ENCODE data around the gene SLC41A3.

Gene SLC41A3

DNA sequence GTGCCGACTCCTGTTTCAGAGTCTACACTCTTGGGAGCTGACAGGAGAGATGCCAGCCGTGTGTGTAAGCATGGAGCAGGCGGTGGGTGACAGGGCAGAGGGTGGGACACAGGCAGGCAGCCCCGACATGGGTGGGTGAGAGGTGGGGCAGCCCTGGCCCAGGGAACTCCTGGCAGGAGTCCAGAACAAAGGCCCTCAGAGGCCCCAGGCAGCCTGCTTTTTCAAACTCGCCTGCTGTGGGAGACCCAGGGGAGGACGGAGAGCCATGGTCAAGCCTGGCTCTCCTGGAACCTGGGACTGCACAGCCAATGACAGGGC is 29.3 kb upstream of the SLC41A3 start:
- no peaks in the 10 kb centered on the region for H3K9me3 Mint-ChIP-seq
- no peak for ATAC-seq
- no peak overlapping the region for H3K27ac Mint-ChIP-seq

DNA sequence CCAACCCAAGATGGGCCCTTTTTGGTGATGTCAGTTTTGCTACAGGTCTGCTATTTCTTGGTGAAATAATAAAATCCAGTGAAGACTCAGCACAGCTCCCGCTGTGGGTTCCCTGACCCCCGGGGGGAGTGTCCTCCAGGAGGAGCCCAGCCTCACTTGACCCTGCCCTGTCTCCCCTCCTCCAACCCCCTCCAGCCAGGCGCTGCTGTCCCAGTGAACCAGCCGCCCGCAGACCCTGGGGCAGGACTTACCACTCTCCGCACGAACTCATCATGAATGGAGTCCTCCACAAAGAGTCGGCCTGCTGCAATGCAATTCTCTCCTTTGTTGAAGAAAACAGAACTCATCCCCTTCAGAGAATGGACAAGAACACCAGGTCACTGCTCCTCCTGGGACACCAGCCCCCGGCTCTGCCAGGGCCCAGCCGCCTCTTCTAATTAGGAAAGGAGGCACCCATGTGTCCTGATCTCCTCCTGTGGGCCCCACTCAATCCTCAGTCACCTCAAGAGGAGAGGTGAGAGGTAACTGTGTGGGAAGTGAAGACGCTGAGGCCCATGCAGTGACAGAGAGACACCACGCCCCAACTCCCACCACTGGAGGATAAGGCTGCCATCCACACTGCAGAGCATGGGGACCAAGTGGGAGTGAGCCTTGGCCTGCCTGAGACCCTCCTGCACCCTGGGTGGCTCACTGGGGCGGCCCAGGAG is 28.8 kb upstream of the SLC41A3 start:
- H3K9me3 Mint-ChIP-seq, result no peaks in the 10 kb centered on the region
- H3K27ac Mint-ChIP-seq, result no peak overlapping the region
- H3K27me3 Mint-ChIP-seq, result no peaks in the 10 kb centered on the region
- H3K36me3 Mint-ChIP-seq (ENCODE audit: low read depth), result no peaks in the 10 kb centered on the region
- DNase-seq (no peak), ATAC-seq (no peak)
- no peak overlapping the region for H3K4me3 Mint-ChIP-seq
- no peaks in the 10 kb centered on the region for H3K4me1 Mint-ChIP-seq

More for the DNA sequence above, 29.3 kb upstream of the SLC41A3 start:
- no peaks in the 10 kb centered on the region for H3K27me3 Mint-ChIP-seq
- H3K36me3 Mint-ChIP-seq (ENCODE audit: low read depth), result no peaks in the 10 kb centered on the region
- H3K4me3 Mint-ChIP-seq, result no peak overlapping the region
- DNase-seq, result no peak
- H3K4me1 Mint-ChIP-seq, result no peaks in the 10 kb centered on the region

DNA sequence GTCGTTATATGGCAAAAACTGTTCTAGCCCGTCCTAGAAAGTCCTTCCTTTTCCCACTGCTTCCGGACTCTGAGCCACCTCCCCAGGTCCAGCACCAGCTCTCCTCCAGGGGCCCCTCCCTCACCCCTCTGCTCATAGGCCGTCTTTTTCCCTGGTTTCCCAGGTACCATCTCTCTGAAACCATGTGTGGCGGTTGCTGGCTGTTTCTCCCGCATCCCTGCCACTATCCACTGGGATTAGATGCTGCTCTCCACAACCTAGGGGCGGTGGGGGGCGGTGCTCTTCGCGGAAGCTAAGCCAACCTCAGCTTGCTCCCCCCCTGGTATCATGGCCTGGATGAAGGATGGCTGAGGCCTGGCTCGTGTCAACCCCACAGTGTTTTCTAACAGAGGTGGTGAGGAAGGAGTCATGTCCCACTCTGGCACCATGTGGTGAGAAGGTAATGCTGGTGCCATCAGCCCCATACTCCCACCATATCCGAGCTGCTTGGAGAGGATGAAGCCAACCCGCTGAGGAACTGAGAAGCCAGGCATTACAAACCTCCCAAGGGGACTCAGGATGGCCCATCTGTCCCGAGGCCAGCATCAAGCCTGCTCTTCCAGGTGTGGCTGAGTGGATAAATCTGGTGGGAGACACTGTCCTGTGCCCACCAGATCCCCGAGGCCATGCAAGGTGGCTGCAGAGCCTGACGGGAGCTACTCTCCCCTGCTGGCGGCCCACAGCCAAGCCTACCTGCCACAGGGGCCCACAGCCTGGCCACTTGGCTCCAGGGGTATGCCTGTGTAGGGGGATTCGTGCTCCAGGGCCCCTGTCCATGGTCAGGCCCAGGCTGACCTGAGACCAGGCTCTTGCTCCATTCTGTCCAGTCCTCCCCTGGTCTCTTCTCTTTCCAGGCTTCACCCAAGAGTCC is 27.9 kb upstream of the SLC41A3 start:
- Mint-ChIP-seq H3K9me3 (no peaks in the 10 kb centered on the region), H3K27me3 (no peaks in the 10 kb centered on the region), H3K4me1 (no peaks in the 10 kb centered on the region), H3K36me3 (ENCODE audit: low read depth) (no peaks in the 10 kb centered on the region), H3K4me3 (no peak overlapping the region), H3K27ac (no peak overlapping the region)
- DNase-seq, result no peak
- ATAC-seq, result no peak

DNA sequence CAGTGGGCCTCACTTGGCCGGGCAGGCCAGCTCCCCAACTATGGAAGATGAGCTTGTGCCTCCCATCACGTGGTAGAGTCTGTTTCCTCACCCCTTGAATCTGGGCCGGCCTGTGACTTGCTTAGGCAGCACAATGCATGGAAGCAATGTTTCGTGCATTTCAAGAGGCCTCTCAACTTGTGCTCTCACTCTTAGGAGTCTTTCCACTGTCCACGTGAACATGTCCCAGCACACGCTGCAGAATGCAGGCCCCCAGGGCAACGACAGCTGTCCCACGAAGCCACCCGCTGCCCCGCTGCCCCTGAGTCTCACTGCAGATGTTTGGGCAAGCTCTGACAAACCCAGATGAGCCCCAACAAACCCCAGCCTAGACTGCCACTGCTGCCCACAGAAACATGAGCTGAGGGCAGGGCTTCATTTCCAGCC is 27.2 kb upstream of the SLC41A3 start:
- ATAC-seq (no peak), DNase-seq (no peak)
- Mint-ChIP-seq H3K4me3 (no peak overlapping the region), H3K9me3 (no peaks in the 10 kb centered on the region), H3K27ac (no peak overlapping the region), H3K36me3 (ENCODE audit: low read depth) (no peaks in the 10 kb centered on the region), H3K27me3 (no peaks in the 10 kb centered on the region), H3K4me1 (no peaks in the 10 kb centered on the region)

DNA sequence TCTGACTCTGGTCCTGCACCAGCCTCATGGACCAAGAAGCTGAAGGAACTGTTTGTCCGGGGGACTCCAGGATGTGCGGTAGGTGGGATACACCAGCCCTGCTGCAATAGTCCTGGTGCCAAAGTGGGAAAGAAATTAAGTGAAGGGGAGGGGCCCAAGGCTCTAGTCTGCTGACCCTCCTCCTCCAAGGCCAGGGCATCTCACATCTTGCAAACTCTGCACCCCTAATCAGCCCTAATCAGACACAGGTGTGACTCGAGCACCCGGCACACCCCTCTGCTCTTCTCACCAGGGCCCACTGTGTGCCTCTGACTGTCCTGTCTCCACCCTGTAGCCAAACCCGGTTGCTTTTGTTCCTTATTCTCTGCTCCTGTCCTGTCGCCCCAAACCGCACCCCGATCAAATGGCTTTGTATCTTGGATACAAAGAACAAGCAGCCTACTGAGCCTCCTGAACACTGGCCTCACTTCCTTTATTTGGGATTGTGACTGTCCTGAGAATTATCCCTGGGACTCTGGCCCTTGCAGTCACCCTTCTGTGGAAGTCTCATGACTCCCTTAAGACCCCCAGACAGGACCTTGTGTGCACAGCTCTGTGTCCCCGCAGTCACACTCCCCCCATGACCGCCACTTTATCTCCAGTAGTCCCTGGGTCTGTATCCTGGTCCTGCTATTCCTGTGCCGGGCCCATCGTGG is 26.7 kb upstream of the SLC41A3 start:
- Mint-ChIP-seq H3K4me1 (no peaks in the 10 kb centered on the region), H3K36me3 (ENCODE audit: low read depth) (no peaks in the 10 kb centered on the region), H3K9me3 (no peaks in the 10 kb centered on the region), H3K4me3 (no peak overlapping the region), H3K27me3 (no peaks in the 10 kb centered on the region), H3K27ac (no peak overlapping the region)
- DNase-seq (no peak), ATAC-seq (no peak)

DNA sequence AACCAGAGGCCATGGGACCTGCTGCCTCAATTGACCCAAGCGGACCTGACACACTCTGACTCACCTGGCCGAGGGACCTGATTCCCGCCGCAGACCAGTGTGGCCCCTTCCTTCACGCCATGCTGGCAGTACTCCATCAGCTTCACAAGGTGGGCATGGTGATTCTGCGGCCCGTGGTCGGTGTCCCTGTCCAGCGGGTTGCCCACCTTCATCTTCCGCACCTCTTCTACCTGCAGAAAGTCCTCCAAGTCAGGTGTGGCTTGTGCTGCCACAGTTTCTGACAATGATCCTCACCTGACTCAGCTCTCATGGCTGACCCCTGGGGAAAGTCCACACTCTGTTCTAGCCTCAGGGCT is 25.9 kb upstream of the SLC41A3 start:
- no peak overlapping the region for H3K27ac Mint-ChIP-seq
- no peak overlapping the region for H3K4me3 Mint-ChIP-seq
- no peaks in the 10 kb centered on the region for H3K27me3 Mint-ChIP-seq
- H3K4me1 Mint-ChIP-seq, result no peaks in the 10 kb centered on the region
- H3K36me3 Mint-ChIP-seq (ENCODE audit: low read depth), result no peaks in the 10 kb centered on the region
- DNase-seq (no peak), ATAC-seq (no peak)
- H3K9me3 Mint-ChIP-seq, result no peaks in the 10 kb centered on the region

DNA sequence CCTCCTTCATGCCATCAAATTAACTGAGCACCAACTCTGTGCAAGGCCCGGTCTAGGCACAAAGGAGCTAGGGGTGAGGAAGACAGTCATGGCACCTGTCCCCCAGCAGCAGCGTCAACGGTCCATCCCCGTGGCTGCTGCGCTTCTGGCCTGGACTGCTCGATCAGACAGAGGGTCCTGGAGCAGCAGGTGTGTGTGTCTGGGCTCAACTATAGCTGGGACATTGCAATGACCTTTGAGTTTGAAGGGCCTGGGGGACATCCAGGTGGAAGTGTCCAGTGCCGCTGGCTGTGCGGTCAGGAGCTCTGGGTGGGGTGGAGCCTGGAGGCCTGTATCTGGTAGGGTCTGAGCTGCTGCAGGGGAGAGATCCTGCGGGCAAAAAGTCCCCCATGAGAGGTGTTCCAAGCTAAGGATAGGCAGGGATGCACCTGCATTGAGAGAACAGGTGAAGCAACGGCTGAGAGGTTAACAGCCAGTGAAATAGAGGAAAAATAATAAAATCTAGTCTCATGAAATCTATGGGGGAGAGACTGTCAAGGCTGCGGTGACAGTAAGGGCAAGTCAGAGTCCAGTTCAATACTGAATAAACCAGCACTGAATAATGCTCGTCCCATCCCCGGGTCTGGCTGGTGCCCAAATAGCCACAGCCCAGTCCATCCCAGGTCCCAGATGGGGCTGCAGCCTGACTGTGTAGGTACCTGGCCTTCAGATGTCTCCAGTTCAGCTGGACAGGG is 25.4 kb upstream of the SLC41A3 start:
- H3K27ac Mint-ChIP-seq, result no peak overlapping the region
- no peak for ATAC-seq
- DNase-seq, result no peak
- no peaks in the 10 kb centered on the region for H3K9me3 Mint-ChIP-seq
- no peaks in the 10 kb centered on the region for H3K36me3 Mint-ChIP-seq (ENCODE audit: low read depth)
- no peaks in the 10 kb centered on the region for H3K27me3 Mint-ChIP-seq
- no peak overlapping the region for H3K4me3 Mint-ChIP-seq
- no peaks in the 10 kb centered on the region for H3K4me1 Mint-ChIP-seq

DNA sequence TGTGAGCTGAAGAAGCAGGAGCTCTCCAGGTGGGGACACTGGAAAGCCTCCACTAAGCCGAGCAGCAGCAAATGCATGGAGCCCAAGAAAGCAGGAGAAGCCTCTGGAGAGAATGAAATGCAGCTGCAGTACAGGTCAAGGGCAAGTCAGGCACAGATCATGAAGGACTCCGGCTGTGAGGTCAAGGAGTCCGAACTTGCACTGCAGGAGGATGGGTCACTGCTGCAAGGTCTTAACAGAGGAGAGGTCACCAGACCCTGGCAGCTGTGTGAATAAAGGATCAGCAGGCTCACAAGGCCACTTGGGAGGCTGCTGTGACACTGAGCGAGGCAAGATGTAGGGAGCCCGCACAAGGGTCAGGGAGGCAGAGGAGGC is 24.7 kb upstream of the SLC41A3 start:
- H3K27me3 Mint-ChIP-seq, result no peaks in the 10 kb centered on the region
- DNase-seq, result no peak
- ATAC-seq, result no peak
- H3K4me3 Mint-ChIP-seq, result no peak overlapping the region
- H3K4me1 Mint-ChIP-seq, result no peaks in the 10 kb centered on the region
- no peaks in the 10 kb centered on the region for H3K36me3 Mint-ChIP-seq (ENCODE audit: low read depth)
- H3K9me3 Mint-ChIP-seq, result no peaks in the 10 kb centered on the region
- H3K27ac Mint-ChIP-seq, result no peak overlapping the region

DNA sequence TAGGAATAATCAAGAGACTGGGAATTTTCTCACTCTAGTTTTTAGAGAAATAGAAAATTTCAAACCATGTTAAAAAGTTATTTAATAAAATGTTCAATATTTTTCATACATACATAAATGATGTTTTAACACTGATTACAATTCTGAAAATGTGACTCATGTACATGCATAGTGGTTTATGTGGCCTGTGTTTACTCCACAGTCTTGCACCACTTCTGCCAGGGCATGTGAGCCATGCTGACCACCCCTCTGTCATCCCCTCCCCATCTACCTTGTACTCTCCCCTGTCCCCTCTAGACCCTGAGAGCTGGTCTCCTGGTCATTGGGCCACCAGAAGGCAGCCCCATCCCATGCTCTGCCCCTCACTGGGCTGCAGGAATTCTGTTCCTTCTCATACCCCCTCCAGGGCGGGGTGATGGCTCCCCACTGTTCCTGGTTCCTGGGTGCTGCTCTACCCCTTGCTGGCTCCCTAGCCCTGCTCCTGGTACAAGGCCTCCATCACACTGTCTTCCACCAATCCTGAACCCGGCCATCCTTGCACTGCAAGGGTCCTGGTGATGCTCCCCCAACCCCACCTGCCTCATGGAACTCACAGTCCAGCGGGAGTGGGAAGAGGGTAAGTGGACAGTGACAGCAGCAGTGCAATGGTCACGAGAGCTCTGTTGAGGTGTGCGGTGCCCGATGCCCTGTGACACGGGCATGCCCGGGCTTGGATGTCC is 24.2 kb upstream of the SLC41A3 start:
- no peaks in the 10 kb centered on the region for H3K9me3 Mint-ChIP-seq
- no peaks in the 10 kb centered on the region for H3K4me1 Mint-ChIP-seq
- H3K4me3 Mint-ChIP-seq, result no peak overlapping the region
- no peak overlapping the region for H3K27ac Mint-ChIP-seq
- DNase-seq (no peak), ATAC-seq (no peak)
- H3K36me3 Mint-ChIP-seq (ENCODE audit: low read depth), result no peaks in the 10 kb centered on the region
- H3K27me3 Mint-ChIP-seq, result no peaks in the 10 kb centered on the region

DNA sequence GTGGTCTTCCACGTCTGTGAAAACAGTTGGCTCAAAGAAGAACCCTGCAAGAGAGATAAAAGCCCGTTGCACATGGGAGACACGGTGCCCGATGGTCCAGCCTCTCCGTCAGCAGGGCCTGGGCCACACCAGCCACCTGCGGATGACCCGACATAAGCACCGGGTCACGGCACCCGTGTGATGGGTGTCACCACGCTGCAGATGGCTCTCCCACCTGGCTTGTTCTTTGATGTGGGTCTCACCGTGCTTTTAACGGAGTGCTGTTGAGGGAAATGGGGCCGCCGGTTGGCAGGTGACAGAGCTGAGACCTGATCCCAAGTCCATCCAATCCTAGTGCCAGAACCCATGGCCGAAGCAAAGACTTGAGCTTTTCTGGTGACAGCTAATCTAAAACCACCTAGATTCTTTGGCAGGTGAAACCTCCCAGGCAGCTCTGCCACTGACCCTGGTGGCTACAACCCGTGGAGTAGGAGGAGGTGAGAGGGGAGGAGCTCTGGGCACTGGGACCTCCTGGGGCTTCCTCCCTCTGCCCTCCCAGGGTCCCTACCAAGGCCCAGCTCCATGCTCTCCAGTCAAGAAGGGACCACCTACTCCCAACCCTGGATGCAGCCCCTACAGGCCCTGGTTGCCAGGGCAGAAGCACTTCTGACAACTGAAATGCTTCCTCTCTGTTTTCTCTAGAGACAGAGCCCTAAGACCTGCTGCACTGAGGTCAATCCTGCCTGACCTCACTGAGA is 23.4 kb upstream of the SLC41A3 start:
- Mint-ChIP-seq H3K27ac (no peak overlapping the region), H3K27me3 (no peaks in the 10 kb centered on the region), H3K4me1 (no peaks in the 10 kb centered on the region), H3K4me3 (no peak overlapping the region), H3K9me3 (no peaks in the 10 kb centered on the region), H3K36me3 (ENCODE audit: low read depth) (no peaks in the 10 kb centered on the region)
- DNase-seq (no peak), ATAC-seq (no peak)

DNA sequence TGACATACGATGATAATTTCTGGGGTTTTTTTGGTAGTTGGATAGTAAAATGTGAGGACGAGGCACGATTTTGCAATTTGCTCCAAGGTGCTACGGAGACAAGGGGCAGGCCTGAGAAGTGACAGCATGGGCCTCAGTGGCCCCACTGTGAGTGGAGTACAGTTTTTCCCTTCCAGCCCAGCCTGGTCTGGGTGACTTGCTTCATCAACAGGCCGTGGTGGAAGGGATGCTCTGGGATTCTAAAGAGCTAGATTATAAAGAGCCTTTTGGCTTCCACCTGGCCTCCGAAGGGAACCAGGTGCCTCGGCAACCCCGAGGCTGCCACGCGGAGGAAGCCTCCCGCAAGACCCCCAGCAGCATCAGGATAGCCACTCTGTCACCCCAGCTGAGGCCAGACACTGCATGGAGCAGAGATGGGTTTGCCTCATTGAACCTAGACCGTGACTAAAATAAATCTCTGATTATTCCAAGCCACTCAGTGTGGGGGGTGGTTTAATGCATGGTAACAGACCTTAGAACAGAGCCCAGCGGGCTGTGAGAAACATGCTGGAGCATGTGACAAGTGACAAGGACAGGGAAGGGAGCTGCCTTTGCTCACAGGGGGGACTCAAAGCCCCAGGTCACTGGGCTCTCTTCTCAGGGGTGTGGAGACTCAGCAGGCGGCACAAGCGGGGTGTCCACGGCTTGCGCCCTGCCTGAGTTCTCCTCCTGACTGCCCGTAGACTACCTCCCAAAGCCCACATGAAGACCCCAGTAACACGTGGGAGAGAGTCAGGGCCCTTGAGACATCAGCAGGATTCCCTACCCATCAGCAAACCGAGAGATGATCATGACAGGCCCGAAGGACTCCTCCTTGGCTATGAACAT is 22.6 kb upstream of the SLC41A3 start:
- no peaks in the 10 kb centered on the region for H3K9me3 Mint-ChIP-seq
- no peak overlapping the region for H3K27ac Mint-ChIP-seq
- DNase-seq (no peak), ATAC-seq (no peak)
- no peaks in the 10 kb centered on the region for H3K4me1 Mint-ChIP-seq
- no peaks in the 10 kb centered on the region for H3K36me3 Mint-ChIP-seq (ENCODE audit: low read depth)
- H3K27me3 Mint-ChIP-seq, result no peaks in the 10 kb centered on the region
- no peak overlapping the region for H3K4me3 Mint-ChIP-seq

DNA sequence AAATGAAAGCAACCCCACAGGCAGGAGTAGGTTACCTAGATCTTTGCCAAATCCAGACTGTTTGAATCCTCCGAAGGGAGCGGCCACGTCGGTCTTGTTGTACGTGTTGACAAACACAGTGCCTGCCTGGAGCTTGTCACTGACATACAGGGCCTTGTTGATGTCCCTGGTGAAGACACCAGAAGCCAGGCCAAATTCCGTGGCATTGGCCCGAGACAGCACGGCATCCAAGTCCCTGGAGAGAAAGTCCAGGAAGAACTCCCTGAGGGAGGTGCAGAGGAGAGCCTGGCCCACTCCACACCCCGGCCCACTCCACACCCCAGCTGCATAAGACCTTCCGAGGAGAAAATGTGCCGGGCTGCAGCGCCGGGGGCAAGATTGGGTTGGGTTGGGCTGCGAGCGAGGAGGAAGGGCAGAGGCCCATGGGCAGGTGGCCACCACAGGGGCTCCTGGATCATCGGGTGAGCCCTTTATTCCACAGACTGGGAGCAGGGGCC is 21.8 kb upstream of the SLC41A3 start:
- H3K4me3 Mint-ChIP-seq, result no peak overlapping the region
- no peak overlapping the region for H3K27ac Mint-ChIP-seq
- ATAC-seq, result no peak
- H3K36me3 Mint-ChIP-seq (ENCODE audit: low read depth), result no peaks in the 10 kb centered on the region
- H3K9me3 Mint-ChIP-seq, result no peaks in the 10 kb centered on the region
- no peaks in the 10 kb centered on the region for H3K27me3 Mint-ChIP-seq
- no peaks in the 10 kb centered on the region for H3K4me1 Mint-ChIP-seq
- no peak for DNase-seq
